GM23338 (cell line): ENCODE data around the gene KCNIP1. TPM values are rescaled to one million over a fixed set of nuclear protein-coding genes. Genes with fewer than 3 reads are reported as not detected.

ENCODE experiments used
- ATAC-seq: fragments of 200-7000 bp; cut with Tn5 transposase; 3 replicates; pipeline ENCODE4 v1.9.1; 2020
- DNase-seq: peaks from one replicate; pipeline ENCODE4 v3.0.0-alpha.2; 2015; ENCODE audit warnings: low spot score
- H2AFZ ChIP-seq: fragments of 200-600 bp; sonication (generic); 2 replicates; pipeline ENCODE4 v1.8.0; 2016; ENCODE audit warnings: antibody characterized with exemption, mild to moderate bottlenecking, moderate library complexity
- H3F3A ChIP-seq: fragments of 200-600 bp; sonication (generic); replicated peaks from 2 replicates; pipeline ENCODE4 v1.8.0; 2017; ENCODE audit warnings: antibody characterized with exemption, mixed run types, low read depth
- H3K27ac ChIP-seq: fragments of 200-600 bp; sonication (generic); 2 replicates; pipeline ENCODE4 v1.6.1; 2016; ENCODE audit warnings: low read depth
- H3K27me3 ChIP-seq: fragments of 200-600 bp; sonication (generic); 2 replicates; pipeline ENCODE4 v1.8.0; 2016; ENCODE audit warnings: mild to moderate bottlenecking, mixed run types, moderate library complexity; ENCODE audit not compliant: insufficient read depth
- H3K36me3 ChIP-seq: fragments of 200-600 bp; sonication (generic); 2 replicates; pipeline ENCODE4 v1.8.0; 2016; ENCODE audit warnings: mild to moderate bottlenecking; ENCODE audit not compliant: insufficient read depth
- H3K4me1 ChIP-seq: fragments of 200-600 bp; sonication (generic); 2 replicates; pipeline ENCODE4 v1.8.0; 2016; ENCODE audit warnings: mild to moderate bottlenecking, moderate library complexity; ENCODE audit not compliant: insufficient read depth
- H3K4me2 ChIP-seq: fragments of 200-600 bp; sonication (generic); 2 replicates; pipeline ENCODE4 v1.7.1; 2017; ENCODE audit warnings: mixed run types
- H3K4me3 ChIP-seq: fragments of 200-600 bp; sonication (generic); 2 replicates; pipeline ENCODE4 v1.6.1; 2016; ENCODE audit warnings: mixed run types
- H3K79me2 ChIP-seq: fragments of 200-600 bp; sonication (generic); replicated peaks from 2 replicates; pipeline ENCODE4 v1.8.0; 2017; ENCODE audit warnings: mild to moderate bottlenecking; ENCODE audit not compliant: insufficient read depth
- H3K9me2 ChIP-seq: fragments of 200-600 bp; sonication (generic); 2 replicates; pipeline ENCODE4 v1.8.0; 2017; ENCODE audit not compliant: insufficient read depth
- H4K20me1 ChIP-seq: fragments of 200-600 bp; sonication (generic); replicated peaks from 2 replicates; pipeline ENCODE4 v1.8.0; 2017; ENCODE audit warnings: mild to moderate bottlenecking; ENCODE audit not compliant: insufficient read depth
- H3K27ac Mint-ChIP-seq: 2 replicates; pipeline ENCODE4 v1.8.0; 2020; ENCODE audit warnings: inconsistent platforms, mild to moderate bottlenecking, moderate library complexity, mixed read lengths
- H3K27me3 Mint-ChIP-seq: 3 replicates; pipeline ENCODE4 v1.8.0; 2022; ENCODE audit warnings: low read depth, mild to moderate bottlenecking, moderate library complexity, mixed read lengths, inconsistent platforms; ENCODE audit not compliant: insufficient read depth, poor library complexity
- H3K36me3 Mint-ChIP-seq: 3 replicates; pipeline ENCODE4 v1.8.0; 2021; ENCODE audit warnings: low read depth, mild to moderate bottlenecking, inconsistent platforms, moderate library complexity, mixed read lengths
- H3K4me1 Mint-ChIP-seq: 3 replicates; pipeline ENCODE4 v1.8.0; 2020; ENCODE audit warnings: mild to moderate bottlenecking, inconsistent platforms, mixed read lengths
- H3K4me3 Mint-ChIP-seq: 3 replicates; pipeline ENCODE4 v1.8.0; 2021; ENCODE audit warnings: moderate library complexity, mild to moderate bottlenecking, inconsistent platforms, mixed read lengths
- H3K9me3 Mint-ChIP-seq: 3 replicates; pipeline ENCODE4 v1.8.0; 2020; ENCODE audit warnings: moderate library complexity, mild to moderate bottlenecking, inconsistent platforms, mixed read lengths
- CREB1 ChIP-seq: fragments of 250-450 bp; sonication (Bioruptor Pico); IDR thresholded peaks from 2 replicates; pipeline ENCODE4 v1.5.0; 2020; ENCODE audit warnings: low read depth, mild to moderate bottlenecking, moderate library complexity
- EZH2 ChIP-seq: fragments of 200-600 bp; sonication (generic); IDR thresholded peaks from one replicate; pipeline ENCODE4 v1.8.0; 2017; ENCODE audit warnings: antibody characterized with exemption, mild to moderate bottlenecking, low read depth; ENCODE audit not compliant: unreplicated experiment
- EZH2phosphoT487 ChIP-seq: fragments of 200-600 bp; sonication (generic); IDR thresholded peaks from one replicate; pipeline ENCODE4 v1.8.1; 2018; ENCODE audit warnings: antibody characterized with exemption; ENCODE audit not compliant: unreplicated experiment
- JUNB ChIP-seq: IDR thresholded peaks from one replicate; pipeline ENCODE4 v1.6.1; 2016; ENCODE audit warnings: antibody characterized with exemption; ENCODE audit not compliant: unreplicated experiment
- NANOG ChIP-seq: IDR thresholded peaks from 2 replicates; pipeline ENCODE4 v1.6.1; 2016; ENCODE audit warnings: antibody characterized with exemption, borderline replicate concordance
- STAT1 ChIP-seq: IDR thresholded peaks from one replicate; pipeline ENCODE4 v1.6.1; 2016; ENCODE audit warnings: antibody characterized with exemption; ENCODE audit not compliant: unreplicated experiment
- polyA plus RNA-seq: library from polyadenylated mRNA; unstranded; fragments of >200 nt; fragmentation: Nextera tagmentation; extraction: Ambion mirVana; gene quantifications from 2 replicates; pipeline ENCODE4 v1.2.1, GENCODE V29; 2016
- total RNA-seq: library from RNA; depleted of rRNA; stranded (reverse); fragments of >200 nt; shearing (Covaris generic); gene quantifications from 2 replicates; pipeline ENCODE4 v1.2.3, GENCODE V29; 2014
- TF ChIP-seq, protein P1 (sequence below): fragments of 250-450 bp; sonication (Bioruptor Pico); IDR thresholded peaks from 2 replicates; pipeline ENCODE4 v1.5.0; 2020; ENCODE audit warnings: mild to moderate bottlenecking, moderate library complexity
- TF ChIP-seq, protein P2 (sequence below), 2 experiments: fragments of 200-600 bp in 1 of 2; sonication (generic) in 1 of 2; conservative IDR thresholded peaks; 2 replicates each; pipeline versions ENCODE4 v1.5.1 to v1.6.1; 2016 to 2017; ENCODE audit warnings: antibody characterized with exemption in 2 of 2, low read depth in 2 of 2, mild to moderate bottlenecking in 2 of 2, moderate library complexity in 1 of 2
- TF ChIP-seq, protein P3 (sequence below): IDR thresholded peaks from 2 replicates; pipeline ENCODE4 v1.6.1; 2016; ENCODE audit warnings: antibody characterized with exemption
- TF ChIP-seq, protein P4 (sequence below): IDR thresholded peaks from one replicate; pipeline ENCODE4 v1.6.1; 2018; ENCODE audit warnings: antibody characterized with exemption; ENCODE audit not compliant: unreplicated experiment

Gene KCNIP1
- total and polyA plus RNA-seq, 2 experiments from 2014 or later = 0.31 to 0.87 TPM

- no peak overlapping the region for H3K4me3 ChIP-seq
- Mint-ChIP-seq H3K36me3 (no peaks in the 10 kb centered on the region), H3K27ac (no peak overlapping the region), H3K9me3 (no peaks in the 10 kb centered on the region), H3K4me3 (no peak overlapping the region), H3K27me3 (no peaks in the 10 kb centered on the region), H3K4me1 (peaks cover 23% of the 10 kb centered on the region)
- no peak overlapping the region for H3K27ac ChIP-seq
- H3K4me1 ChIP-seq = peaks cover 3% of the 10 kb centered on the region
- H3F3A ChIP-seq = no peaks in the 10 kb centered on the region
- no peaks in the 10 kb centered on the region for H3K27me3 ChIP-seq
- no peaks in the 10 kb centered on the region for H3K36me3 ChIP-seq
- no peaks in the 10 kb centered on the region for H3K9me2 ChIP-seq
- ATAC-seq = no peak
- TF ChIP-seq, protein P1, sequence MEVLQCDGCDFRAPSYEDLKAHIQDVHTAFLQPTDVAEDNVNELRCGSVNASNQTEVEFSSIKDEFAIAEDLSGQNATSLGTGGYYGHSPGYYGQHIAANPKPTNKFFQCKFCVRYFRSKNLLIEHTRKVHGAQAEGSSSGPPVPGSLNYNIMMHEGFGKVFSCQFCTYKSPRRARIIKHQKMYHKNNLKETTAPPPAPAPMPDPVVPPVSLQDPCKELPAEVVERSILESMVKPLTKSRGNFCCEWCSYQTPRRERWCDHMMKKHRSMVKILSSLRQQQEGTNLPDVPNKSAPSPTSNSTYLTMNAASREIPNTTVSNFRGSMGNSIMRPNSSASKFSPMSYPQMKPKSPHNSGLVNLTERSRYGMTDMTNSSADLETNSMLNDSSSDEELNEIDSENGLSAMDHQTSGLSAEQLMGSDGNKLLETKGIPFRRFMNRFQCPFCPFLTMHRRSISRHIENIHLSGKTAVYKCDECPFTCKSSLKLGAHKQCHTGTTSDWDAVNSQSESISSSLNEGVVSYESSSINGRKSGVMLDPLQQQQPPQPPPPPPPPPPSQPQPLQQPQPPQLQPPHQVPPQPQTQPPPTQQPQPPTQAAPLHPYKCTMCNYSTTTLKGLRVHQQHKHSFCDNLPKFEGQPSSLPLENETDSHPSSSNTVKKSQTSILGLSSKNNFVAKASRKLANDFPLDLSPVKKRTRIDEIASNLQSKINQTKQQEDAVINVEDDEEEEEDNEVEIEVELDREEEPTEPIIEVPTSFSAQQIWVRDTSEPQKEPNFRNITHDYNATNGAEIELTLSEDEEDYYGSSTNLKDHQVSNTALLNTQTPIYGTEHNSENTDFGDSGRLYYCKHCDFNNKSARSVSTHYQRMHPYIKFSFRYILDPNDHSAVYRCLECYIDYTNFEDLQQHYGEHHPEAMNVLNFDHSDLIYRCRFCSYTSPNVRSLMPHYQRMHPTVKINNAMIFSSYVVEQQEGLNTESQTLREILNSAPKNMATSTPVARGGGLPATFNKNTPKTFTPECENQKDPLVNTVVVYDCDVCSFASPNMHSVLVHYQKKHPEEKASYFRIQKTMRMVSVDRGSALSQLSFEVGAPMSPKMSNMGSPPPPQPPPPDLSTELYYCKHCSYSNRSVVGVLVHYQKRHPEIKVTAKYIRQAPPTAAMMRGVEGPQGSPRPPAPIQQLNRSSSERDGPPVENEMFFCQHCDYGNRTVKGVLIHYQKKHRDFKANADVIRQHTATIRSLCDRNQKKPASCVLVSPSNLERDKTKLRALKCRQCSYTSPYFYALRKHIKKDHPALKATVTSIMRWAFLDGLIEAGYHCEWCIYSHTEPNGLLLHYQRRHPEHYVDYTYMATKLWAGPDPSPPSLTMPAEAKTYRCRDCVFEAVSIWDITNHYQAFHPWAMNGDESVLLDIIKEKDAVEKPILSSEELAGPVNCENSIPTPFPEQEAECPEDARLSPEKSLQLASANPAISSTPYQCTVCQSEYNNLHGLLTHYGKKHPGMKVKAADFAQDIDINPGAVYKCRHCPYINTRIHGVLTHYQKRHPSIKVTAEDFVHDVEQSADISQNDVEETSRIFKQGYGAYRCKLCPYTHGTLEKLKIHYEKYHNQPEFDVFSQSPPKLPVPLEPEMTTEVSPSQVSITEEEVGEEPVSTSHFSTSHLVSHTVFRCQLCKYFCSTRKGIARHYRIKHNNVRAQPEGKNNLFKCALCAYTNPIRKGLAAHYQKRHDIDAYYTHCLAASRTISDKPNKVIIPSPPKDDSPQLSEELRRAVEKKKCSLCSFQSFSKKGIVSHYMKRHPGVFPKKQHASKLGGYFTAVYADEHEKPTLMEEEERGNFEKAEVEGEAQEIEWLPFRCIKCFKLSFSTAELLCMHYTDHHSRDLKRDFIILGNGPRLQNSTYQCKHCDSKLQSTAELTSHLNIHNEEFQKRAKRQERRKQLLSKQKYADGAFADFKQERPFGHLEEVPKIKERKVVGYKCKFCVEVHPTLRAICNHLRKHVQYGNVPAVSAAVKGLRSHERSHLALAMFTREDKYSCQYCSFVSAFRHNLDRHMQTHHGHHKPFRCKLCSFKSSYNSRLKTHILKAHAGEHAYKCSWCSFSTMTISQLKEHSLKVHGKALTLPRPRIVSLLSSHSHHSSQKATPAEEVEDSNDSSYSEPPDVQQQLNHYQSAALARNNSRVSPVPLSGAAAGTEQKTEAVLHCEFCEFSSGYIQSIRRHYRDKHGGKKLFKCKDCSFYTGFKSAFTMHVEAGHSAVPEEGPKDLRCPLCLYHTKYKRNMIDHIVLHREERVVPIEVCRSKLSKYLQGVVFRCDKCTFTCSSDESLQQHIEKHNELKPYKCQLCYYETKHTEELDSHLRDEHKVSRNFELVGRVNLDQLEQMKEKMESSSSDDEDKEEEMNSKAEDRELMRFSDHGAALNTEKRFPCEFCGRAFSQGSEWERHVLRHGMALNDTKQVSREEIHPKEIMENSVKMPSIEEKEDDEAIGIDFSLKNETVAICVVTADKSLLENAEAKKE (CRISPR knock-in tag) = no peak
- TF ChIP-seq, protein P2, sequence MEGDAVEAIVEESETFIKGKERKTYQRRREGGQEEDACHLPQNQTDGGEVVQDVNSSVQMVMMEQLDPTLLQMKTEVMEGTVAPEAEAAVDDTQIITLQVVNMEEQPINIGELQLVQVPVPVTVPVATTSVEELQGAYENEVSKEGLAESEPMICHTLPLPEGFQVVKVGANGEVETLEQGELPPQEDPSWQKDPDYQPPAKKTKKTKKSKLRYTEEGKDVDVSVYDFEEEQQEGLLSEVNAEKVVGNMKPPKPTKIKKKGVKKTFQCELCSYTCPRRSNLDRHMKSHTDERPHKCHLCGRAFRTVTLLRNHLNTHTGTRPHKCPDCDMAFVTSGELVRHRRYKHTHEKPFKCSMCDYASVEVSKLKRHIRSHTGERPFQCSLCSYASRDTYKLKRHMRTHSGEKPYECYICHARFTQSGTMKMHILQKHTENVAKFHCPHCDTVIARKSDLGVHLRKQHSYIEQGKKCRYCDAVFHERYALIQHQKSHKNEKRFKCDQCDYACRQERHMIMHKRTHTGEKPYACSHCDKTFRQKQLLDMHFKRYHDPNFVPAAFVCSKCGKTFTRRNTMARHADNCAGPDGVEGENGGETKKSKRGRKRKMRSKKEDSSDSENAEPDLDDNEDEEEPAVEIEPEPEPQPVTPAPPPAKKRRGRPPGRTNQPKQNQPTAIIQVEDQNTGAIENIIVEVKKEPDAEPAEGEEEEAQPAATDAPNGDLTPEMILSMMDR (conservative IDR thresholded peaks at IDR 0.05; ENCODE audit: low read depth in 2 of 2) = no peak
- TF ChIP-seq NANOG (no peak), CREB1 (CRISPR knock-in tag) (no peak), JUNB (no peak), EZH2phosphoT487 (no peak), EZH2 (no peak), STAT1 (no peak)
- TF ChIP-seq, protein P3, sequence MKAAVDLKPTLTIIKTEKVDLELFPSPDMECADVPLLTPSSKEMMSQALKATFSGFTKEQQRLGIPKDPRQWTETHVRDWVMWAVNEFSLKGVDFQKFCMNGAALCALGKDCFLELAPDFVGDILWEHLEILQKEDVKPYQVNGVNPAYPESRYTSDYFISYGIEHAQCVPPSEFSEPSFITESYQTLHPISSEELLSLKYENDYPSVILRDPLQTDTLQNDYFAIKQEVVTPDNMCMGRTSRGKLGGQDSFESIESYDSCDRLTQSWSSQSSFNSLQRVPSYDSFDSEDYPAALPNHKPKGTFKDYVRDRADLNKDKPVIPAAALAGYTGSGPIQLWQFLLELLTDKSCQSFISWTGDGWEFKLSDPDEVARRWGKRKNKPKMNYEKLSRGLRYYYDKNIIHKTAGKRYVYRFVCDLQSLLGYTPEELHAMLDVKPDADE = no peak
- TF ChIP-seq, protein P4, sequence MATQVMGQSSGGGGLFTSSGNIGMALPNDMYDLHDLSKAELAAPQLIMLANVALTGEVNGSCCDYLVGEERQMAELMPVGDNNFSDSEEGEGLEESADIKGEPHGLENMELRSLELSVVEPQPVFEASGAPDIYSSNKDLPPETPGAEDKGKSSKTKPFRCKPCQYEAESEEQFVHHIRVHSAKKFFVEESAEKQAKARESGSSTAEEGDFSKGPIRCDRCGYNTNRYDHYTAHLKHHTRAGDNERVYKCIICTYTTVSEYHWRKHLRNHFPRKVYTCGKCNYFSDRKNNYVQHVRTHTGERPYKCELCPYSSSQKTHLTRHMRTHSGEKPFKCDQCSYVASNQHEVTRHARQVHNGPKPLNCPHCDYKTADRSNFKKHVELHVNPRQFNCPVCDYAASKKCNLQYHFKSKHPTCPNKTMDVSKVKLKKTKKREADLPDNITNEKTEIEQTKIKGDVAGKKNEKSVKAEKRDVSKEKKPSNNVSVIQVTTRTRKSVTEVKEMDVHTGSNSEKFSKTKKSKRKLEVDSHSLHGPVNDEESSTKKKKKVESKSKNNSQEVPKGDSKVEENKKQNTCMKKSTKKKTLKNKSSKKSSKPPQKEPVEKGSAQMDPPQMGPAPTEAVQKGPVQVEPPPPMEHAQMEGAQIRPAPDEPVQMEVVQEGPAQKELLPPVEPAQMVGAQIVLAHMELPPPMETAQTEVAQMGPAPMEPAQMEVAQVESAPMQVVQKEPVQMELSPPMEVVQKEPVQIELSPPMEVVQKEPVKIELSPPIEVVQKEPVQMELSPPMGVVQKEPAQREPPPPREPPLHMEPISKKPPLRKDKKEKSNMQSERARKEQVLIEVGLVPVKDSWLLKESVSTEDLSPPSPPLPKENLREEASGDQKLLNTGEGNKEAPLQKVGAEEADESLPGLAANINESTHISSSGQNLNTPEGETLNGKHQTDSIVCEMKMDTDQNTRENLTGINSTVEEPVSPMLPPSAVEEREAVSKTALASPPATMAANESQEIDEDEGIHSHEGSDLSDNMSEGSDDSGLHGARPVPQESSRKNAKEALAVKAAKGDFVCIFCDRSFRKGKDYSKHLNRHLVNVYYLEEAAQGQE = no peak
- H4K20me1 ChIP-seq = no peaks in the 10 kb centered on the region
- no peak for DNase-seq
- no peak overlapping the region for H2AFZ ChIP-seq
- H3K4me2 ChIP-seq = no peak overlapping the region
- H3K79me2 ChIP-seq = no peaks in the 10 kb centered on the region
Observed at GRCh38 chr5:170537451-170538095, 33.8 kb downstream of the KCNIP1 start.
